GM18868 (cell line): ENCODE measurements around the gene OLAH.

ENCODE experiments used
- ATAC-seq: cut with Tn5 transposase; IDR thresholded peaks from one replicate; pipeline ENCODE4 v1.9.1; 2021; ENCODE audit warnings: mild to moderate bottlenecking, moderate library complexity; ENCODE audit not compliant: unreplicated experiment

OLAH gene

GRCh38 chr10:15122477-15123030, 78.8 kb downstream of the OLAH start:
- ATAC-seq = peak; percentile 90
